ENCODE results near the gene SLC2A9. TPM values are rescaled to one million over a fixed set of nuclear protein-coding genes. Genes with fewer than 3 reads are reported as not detected.

The SLC2A9 gene
- total RNA-seq, 1 donor from 2014 or later: 1.2 TPM

DNA sequence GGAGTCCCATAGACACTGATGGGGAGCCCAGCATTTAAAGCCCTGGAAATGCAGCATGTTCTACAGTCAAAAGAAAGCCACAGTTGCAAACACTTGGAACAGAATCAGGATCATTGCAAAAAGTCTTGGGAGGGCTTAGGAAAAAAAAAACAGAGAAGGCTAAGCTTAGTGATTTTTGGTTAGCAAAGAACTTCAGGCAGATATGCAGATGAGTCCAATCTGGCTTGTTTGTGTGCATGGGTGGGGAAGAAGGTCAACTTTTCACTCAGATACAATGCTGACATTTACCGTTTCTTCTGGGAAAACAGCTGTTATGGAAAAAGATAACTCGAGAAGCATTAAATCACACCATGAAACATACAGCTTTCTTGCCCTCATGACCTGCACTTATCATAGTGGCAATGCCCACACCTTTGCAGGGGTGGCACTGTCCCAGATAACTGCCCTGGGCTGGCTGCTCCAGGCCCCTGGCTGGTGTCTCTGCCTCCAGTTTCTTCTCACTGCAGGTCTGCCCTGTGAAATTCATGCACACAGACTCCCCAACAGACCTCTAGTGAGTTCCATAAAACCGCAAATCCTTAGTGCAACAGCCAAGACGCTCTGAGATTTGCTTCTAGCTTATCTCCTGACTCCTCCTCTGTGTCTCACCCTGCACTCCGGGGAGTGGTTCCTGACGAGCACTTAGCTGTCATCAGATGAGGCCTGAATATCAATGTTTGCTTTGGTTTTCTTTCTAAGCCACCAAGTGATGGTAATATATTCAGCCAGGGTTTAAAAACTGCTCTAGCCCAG lies 140.7 kb downstream of the SLC2A9 start:
- Mint-ChIP-seq H3K27me3 (no peaks in the 10 kb centered on the region), H3K27ac (no peak overlapping the region), H3K36me3 (ENCODE audit: low read depth) (no peaks in the 10 kb centered on the region), H3K4me3 (no peak overlapping the region), H3K9me3 (no peaks in the 10 kb centered on the region), H3K4me1 (no peaks in the 10 kb centered on the region)
- POLR2A ChIA-PET: no interaction called here
- intact Hi-C loops (cut with micrococcal nuclease): no loop called here
- TF ChIP-seq, protein P1, sequence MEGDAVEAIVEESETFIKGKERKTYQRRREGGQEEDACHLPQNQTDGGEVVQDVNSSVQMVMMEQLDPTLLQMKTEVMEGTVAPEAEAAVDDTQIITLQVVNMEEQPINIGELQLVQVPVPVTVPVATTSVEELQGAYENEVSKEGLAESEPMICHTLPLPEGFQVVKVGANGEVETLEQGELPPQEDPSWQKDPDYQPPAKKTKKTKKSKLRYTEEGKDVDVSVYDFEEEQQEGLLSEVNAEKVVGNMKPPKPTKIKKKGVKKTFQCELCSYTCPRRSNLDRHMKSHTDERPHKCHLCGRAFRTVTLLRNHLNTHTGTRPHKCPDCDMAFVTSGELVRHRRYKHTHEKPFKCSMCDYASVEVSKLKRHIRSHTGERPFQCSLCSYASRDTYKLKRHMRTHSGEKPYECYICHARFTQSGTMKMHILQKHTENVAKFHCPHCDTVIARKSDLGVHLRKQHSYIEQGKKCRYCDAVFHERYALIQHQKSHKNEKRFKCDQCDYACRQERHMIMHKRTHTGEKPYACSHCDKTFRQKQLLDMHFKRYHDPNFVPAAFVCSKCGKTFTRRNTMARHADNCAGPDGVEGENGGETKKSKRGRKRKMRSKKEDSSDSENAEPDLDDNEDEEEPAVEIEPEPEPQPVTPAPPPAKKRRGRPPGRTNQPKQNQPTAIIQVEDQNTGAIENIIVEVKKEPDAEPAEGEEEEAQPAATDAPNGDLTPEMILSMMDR (IDR thresholded peaks at IDR 0.05): no peak
- ATAC-seq (ENCODE audit: low read depth) (no peak), DNase-seq (no peak)
- CTCF ChIA-PET: no interaction called here

DNA sequence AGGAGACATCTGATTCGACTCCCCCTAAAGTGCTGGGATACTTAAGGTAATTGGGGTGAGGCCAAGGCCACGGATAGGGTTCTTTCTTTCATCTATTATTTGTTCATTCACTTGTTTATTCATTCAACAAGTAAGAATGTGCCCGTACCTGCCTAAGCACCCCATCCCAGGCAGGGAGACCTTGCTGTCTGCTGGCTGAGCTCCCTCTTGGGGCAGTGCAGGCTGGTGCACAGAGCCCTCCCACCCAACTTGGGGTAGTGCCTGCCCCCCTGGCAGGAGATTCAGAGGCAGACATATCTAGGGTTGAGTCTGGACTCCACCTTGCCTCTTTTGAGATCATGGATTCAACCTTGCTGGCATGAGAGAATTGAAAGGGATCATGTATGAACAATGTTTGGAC lies 144.2 kb downstream of the SLC2A9 start:
- H3K9me3 Mint-ChIP-seq: no peaks in the 10 kb centered on the region
- H3K4me3 Mint-ChIP-seq: no peak overlapping the region
- DNase-seq (no peak), ATAC-seq (ENCODE audit: low read depth) (no peak)
- intact Hi-C loops (cut with micrococcal nuclease): no loop called here
- TF ChIP-seq, protein P1 (IDR thresholded peaks at IDR 0.05): no peak
- H3K27ac Mint-ChIP-seq: no peak overlapping the region
- no peaks in the 10 kb centered on the region for H3K36me3 Mint-ChIP-seq (ENCODE audit: low read depth)
- ChIA-PET POLR2A (no interaction called here), CTCF (no interaction called here)
- no peaks in the 10 kb centered on the region for H3K4me1 Mint-ChIP-seq
- H3K27me3 Mint-ChIP-seq: peaks cover 4% of the 10 kb centered on the region

DNA sequence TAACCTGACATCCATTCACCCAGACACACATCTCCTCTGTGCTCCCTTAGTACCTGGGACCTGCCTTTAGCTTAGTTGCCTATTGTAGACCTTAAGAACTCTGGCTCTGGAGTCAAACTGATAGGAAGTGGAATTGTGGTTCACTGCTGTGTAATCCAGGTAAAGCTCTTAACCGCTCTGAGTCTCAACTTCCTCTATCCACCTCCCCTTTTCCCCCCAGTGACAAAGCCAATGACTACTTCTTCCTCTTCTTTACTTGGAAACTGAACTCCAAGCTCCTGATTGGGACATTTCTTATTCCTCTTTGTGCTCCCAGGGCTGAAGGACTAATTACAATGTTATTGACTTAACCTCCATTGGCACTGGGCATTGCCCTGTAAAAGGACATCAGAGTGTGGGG lies 145.8 kb downstream of the SLC2A9 start:
- TF ChIP-seq, protein P1 (IDR thresholded peaks at IDR 0.05): no peak
- ChIA-PET POLR2A (no interaction called here), CTCF (no interaction called here)
- Mint-ChIP-seq H3K36me3 (ENCODE audit: low read depth) (no peaks in the 10 kb centered on the region), H3K27me3 (peaks cover 4% of the 10 kb centered on the region), H3K4me1 (no peaks in the 10 kb centered on the region), H3K27ac (no peak overlapping the region), H3K9me3 (no peaks in the 10 kb centered on the region), H3K4me3 (no peak overlapping the region)
- DNase-seq (no peak), ATAC-seq (ENCODE audit: low read depth) (no peak)
- intact Hi-C loops (cut with micrococcal nuclease): no loop called here

DNA sequence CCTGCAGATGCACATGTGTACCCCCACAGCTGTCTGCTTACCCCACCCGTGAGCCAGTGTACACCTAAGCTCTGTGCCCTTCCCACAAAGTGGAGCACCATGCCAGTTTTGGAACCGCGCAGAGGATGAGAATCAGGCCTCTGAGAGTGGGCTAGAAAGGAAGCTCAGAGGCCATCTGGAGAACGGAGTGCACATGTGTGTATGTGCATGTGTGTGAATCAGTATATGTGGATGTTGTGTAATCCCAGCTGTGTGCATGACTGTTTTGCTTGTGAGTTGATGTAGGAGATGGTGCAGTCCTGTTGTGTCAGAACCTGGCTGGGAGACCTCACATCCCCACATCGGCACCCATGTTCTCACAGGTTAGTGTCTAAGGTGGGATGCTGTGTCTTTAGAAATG lies 146.9 kb downstream of the SLC2A9 start:
- no peak overlapping the region for H3K27ac Mint-ChIP-seq
- TF ChIP-seq, protein P1 (IDR thresholded peaks at IDR 0.05): no peak
- H3K27me3 Mint-ChIP-seq: peaks cover 4% of the 10 kb centered on the region
- no peak for ATAC-seq (ENCODE audit: low read depth)
- ChIA-PET POLR2A (no interaction called here), CTCF (no interaction called here)
- H3K4me3 Mint-ChIP-seq: no peak overlapping the region
- H3K9me3 Mint-ChIP-seq: peaks cover 4% of the 10 kb centered on the region
- no peak for DNase-seq
- intact Hi-C loops (cut with micrococcal nuclease): no loop called here
- no peaks in the 10 kb centered on the region for H3K36me3 Mint-ChIP-seq (ENCODE audit: low read depth)
- no peaks in the 10 kb centered on the region for H3K4me1 Mint-ChIP-seq

DNA sequence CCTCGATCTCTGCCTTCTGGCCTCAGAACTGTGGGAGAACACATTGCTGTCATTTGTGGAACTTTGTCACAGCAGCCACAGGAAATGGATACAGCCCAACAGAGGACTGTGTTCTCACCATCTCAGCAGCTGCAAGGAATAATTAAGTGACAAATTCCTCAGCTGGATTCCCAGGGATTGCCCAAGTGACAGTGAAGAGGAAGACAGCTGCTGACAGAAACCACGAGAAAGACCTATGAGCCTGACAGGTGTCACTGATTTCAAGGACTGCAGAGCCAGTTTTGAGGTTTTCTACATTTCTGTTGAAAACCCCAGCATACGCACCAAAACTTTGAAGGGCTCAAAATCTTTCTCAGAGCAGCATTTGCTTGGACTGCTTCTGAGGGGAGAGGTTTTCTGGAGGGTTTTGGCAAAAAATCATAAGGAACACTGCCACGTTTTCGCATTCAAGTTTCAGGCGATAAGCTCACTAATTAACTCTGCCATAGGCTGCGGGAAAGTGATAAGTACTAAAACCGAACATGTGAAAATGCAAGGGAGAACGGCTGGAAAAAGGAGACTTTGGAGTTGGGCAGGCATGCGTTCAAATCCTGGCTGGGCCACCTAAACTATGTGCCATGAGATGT lies 151.0 kb downstream of the SLC2A9 start:
- intact Hi-C loops (cut with micrococcal nuclease): no loop called here
- DNase-seq (no peak), ATAC-seq (ENCODE audit: low read depth) (no peak)
- Mint-ChIP-seq H3K9me3 (peaks cover 4% of the 10 kb centered on the region), H3K4me3 (no peak overlapping the region), H3K27me3 (peaks cover 4% of the 10 kb centered on the region), H3K27ac (no peak overlapping the region), H3K36me3 (ENCODE audit: low read depth) (no peaks in the 10 kb centered on the region), H3K4me1 (no peaks in the 10 kb centered on the region)
- ChIA-PET POLR2A (no interaction called here), CTCF (no interaction called here)
- TF ChIP-seq, protein P1 (IDR thresholded peaks at IDR 0.05): no peak
